Measurements from ENCODE around the gene DCPS.

The DCPS gene

GRCh38 chr11:126312961-126313360, 9.1 kb downstream of the DCPS start:
- TF ChIP-seq POLR2AphosphoS5 (IDR thresholded peaks at IDR 0.05; ENCODE audit: borderline replicate concordance, low read depth, low read length) (no peak), EZH2 (IDR thresholded peaks at IDR 0.05) (no peak), FOXP2 (optimal IDR thresholded peaks at IDR 0.05; ENCODE audit: control extremely low read depth, extremely low read length, insufficient read depth) (no peak)
- Histone ChIP-seq H3K4me3 (no peak overlapping the region), H3K27ac (no peak overlapping the region), H3K9me3 (ENCODE audit: low read depth, low read length) (no peaks in the 10 kb centered on the region), H3K9ac (ENCODE audit: insufficient read length) (no peak overlapping the region), H3K36me3 (ENCODE audit: insufficient read depth, low read length) (peaks cover 6% of the 10 kb centered on the region; the same call in 1 of the 2 replicates)
- no peak for DNase-seq (ENCODE audit: low read depth, low spot score)

- H3K36me3 ChIP-seq (ENCODE audit: insufficient read depth, low read length), result peaks cover 6% of the 10 kb centered on the region; the same call in 1 of the 2 replicates
- no peak for DNase-seq (ENCODE audit: low read depth, low spot score)
- H3K9me3 ChIP-seq (ENCODE audit: low read depth, low read length), result no peaks in the 10 kb centered on the region
- no peak overlapping the region for H3K4me3 ChIP-seq
- no peak overlapping the region for H3K9ac ChIP-seq (ENCODE audit: insufficient read length)
- no peak overlapping the region for H3K27ac ChIP-seq
- no peak for TF ChIP-seq POLR2AphosphoS5 (IDR thresholded peaks at IDR 0.05; ENCODE audit: borderline replicate concordance, low read depth, low read length)
- no peak for TF ChIP-seq FOXP2 (optimal IDR thresholded peaks at IDR 0.05; ENCODE audit: control extremely low read depth, extremely low read length, insufficient read depth)
- TF ChIP-seq EZH2 (IDR thresholded peaks at IDR 0.05), result no peak
These were observed 10.0 kb downstream of the DCPS start for GRCh38 chr11:126313826-126314225.

GRCh38 chr11:126317432-126317755, 13.5 kb downstream of the DCPS start:
- no peaks in the 10 kb centered on the region for H3K9me3 ChIP-seq (ENCODE audit: low read depth, low read length)
- no peak overlapping the region for H3K27ac ChIP-seq
- DNase-seq (ENCODE audit: low read depth, low spot score), result no peak
- H3K9ac ChIP-seq (ENCODE audit: insufficient read length), result no peak overlapping the region
- TF ChIP-seq POLR2AphosphoS5 (IDR thresholded peaks at IDR 0.05; ENCODE audit: borderline replicate concordance, low read depth, low read length), result no peak
- no peak for TF ChIP-seq EZH2 (IDR thresholded peaks at IDR 0.05)
- no peak for TF ChIP-seq FOXP2 (optimal IDR thresholded peaks at IDR 0.05; ENCODE audit: control extremely low read depth, extremely low read length, insufficient read depth)
- no peak overlapping the region for H3K4me3 ChIP-seq
- H3K36me3 ChIP-seq (ENCODE audit: insufficient read depth, low read length), result peaks cover 6% of the 10 kb centered on the region; the same call in 1 of the 2 replicates

GRCh38 chr11:126317756-126318573, 14.1 kb downstream of the DCPS start:
- H3K4me3 ChIP-seq, result 0 out of 2 replicates have a peak overlapping the region, but pooled peaks have one; percentile 12
- DNase-seq (ENCODE audit: low read depth, low spot score), result no peak
- peak overlapping the region; percentile 72 for H3K27ac ChIP-seq
- TF ChIP-seq FOXP2 (optimal IDR thresholded peaks at IDR 0.05; ENCODE audit: control extremely low read depth, extremely low read length, insufficient read depth) (no peak), POLR2AphosphoS5 (IDR thresholded peaks at IDR 0.05; ENCODE audit: borderline replicate concordance, low read depth, low read length) (no peak), EZH2 (IDR thresholded peaks at IDR 0.05) (no peak)
- H3K9me3 ChIP-seq (ENCODE audit: low read depth, low read length), result no peaks in the 10 kb centered on the region
- peaks cover 6% of the 10 kb centered on the region; the same call in 1 of the 2 replicates for H3K36me3 ChIP-seq (ENCODE audit: insufficient read depth, low read length)
- no peak overlapping the region for H3K9ac ChIP-seq (ENCODE audit: insufficient read length)

GRCh38 chr11:126318574-126319373, 14.9 kb downstream of the DCPS start:
- Histone ChIP-seq H3K4me3 (no peak overlapping the region), H3K9me3 (ENCODE audit: low read depth, low read length) (no peaks in the 10 kb centered on the region), H3K9ac (ENCODE audit: insufficient read length) (no peak overlapping the region), H3K27ac (peak overlapping the region; percentile 72), H3K36me3 (ENCODE audit: insufficient read depth, low read length) (peaks cover 6% of the 10 kb centered on the region; the same call in 1 of the 2 replicates)
- DNase-seq (ENCODE audit: low read depth, low spot score), result peak; percentile 73
- TF ChIP-seq EZH2 (IDR thresholded peaks at IDR 0.05), result no peak
- peak; percentile 77 for TF ChIP-seq FOXP2 (optimal IDR thresholded peaks at IDR 0.05; ENCODE audit: control extremely low read depth, extremely low read length, insufficient read depth)
- TF ChIP-seq POLR2AphosphoS5 (IDR thresholded peaks at IDR 0.05; ENCODE audit: borderline replicate concordance, low read depth, low read length), result no peak

- TF ChIP-seq EZH2 (IDR thresholded peaks at IDR 0.05) (no peak), FOXP2 (optimal IDR thresholded peaks at IDR 0.05; ENCODE audit: control extremely low read depth, extremely low read length, insufficient read depth) (no peak), POLR2AphosphoS5 (IDR thresholded peaks at IDR 0.05; ENCODE audit: borderline replicate concordance, low read depth, low read length) (no peak)
- Histone ChIP-seq H3K36me3 (ENCODE audit: insufficient read depth, low read length) (peaks cover 3% of the 10 kb centered on the region; the same call in 1 of the 2 replicates), H3K4me3 (no peak overlapping the region), H3K27ac (peak overlapping the region; percentile 72; the same call in 1 of the 2 replicates), H3K9me3 (ENCODE audit: low read depth, low read length) (no peaks in the 10 kb centered on the region), H3K9ac (ENCODE audit: insufficient read length) (no peak overlapping the region)
- DNase-seq (ENCODE audit: low read depth, low spot score), result no peak
These were observed 15.5 kb downstream of the DCPS start for GRCh38 chr11:126319374-126319740.

- DNase-seq (ENCODE audit: low read depth, low spot score), result no peak
- Histone ChIP-seq H3K27ac (no peak overlapping the region), H3K9me3 (ENCODE audit: low read depth, low read length) (no peaks in the 10 kb centered on the region), H3K9ac (ENCODE audit: insufficient read length) (no peak overlapping the region), H3K36me3 (ENCODE audit: insufficient read depth, low read length) (no peaks in the 10 kb centered on the region), H3K4me3 (no peak overlapping the region)
- TF ChIP-seq EZH2 (IDR thresholded peaks at IDR 0.05) (no peak), POLR2AphosphoS5 (IDR thresholded peaks at IDR 0.05; ENCODE audit: borderline replicate concordance, low read depth, low read length) (no peak), FOXP2 (optimal IDR thresholded peaks at IDR 0.05; ENCODE audit: control extremely low read depth, extremely low read length, insufficient read depth) (no peak)
These were observed 19.1 kb downstream of the DCPS start for GRCh38 chr11:126322996-126323395.

GRCh38 chr11:126327281-126328000, 23.6 kb downstream of the DCPS start:
- no peaks in the 10 kb centered on the region for H3K36me3 ChIP-seq (ENCODE audit: insufficient read depth, low read length)
- TF ChIP-seq FOXP2 (optimal IDR thresholded peaks at IDR 0.05; ENCODE audit: control extremely low read depth, extremely low read length, insufficient read depth) (no peak), POLR2AphosphoS5 (IDR thresholded peaks at IDR 0.05; ENCODE audit: borderline replicate concordance, low read depth, low read length) (no peak), EZH2 (IDR thresholded peaks at IDR 0.05) (no peak)
- DNase-seq (ENCODE audit: low read depth, low spot score), result no peak
- H3K9ac ChIP-seq (ENCODE audit: insufficient read length), result no peak overlapping the region
- no peaks in the 10 kb centered on the region for H3K9me3 ChIP-seq (ENCODE audit: low read depth, low read length)
- H3K27ac ChIP-seq, result no peak overlapping the region
- H3K4me3 ChIP-seq, result no peak overlapping the region
